Thyroid gland (tissue), 4 donors: Measurements from ENCODE around the gene HTD2. TPM values are rescaled to one million over a fixed set of nuclear protein-coding genes. Genes with fewer than 3 reads are reported as not detected.
A peak's percentile ranks its signal among the peaks of the same experiment; 100 is the strongest.

Experiments
- DNase-seq, 2 donors: peaks; one replicate each; pipeline ENCODE4 v3.0.0-alpha.2; 2019
- H3K27ac ChIP-seq, 3 donors: fragments of 200-600 bp; sonication (generic); 1 replicate in 2 of 3; 2 replicates in 1 of 3; pipeline ENCODE4 v1.5.1; 2016 to 2019; ENCODE audit warnings: mild to moderate bottlenecking in 1 of 3, moderate library complexity in 1 of 3
- H3K27me3 ChIP-seq: fragments of 200-600 bp; sonication (generic); one replicate; pipeline ENCODE4 v1.5.1; 2019
- H3K36me3 ChIP-seq, 2 donors: fragments of 200-600 bp; sonication (generic); one replicate each; pipeline ENCODE4 v1.5.1; 2016 to 2019
- H3K4me1 ChIP-seq, 2 donors: fragments of 200-600 bp; sonication (generic); one replicate each; pipeline ENCODE4 v1.5.1; 2017 to 2019
- H3K4me3 ChIP-seq, 3 donors: fragments of 200-600 bp; sonication (generic); replicated peaks in 1 of 3; 1 replicate in 2 of 3; 2 replicates in 1 of 3; pipeline ENCODE4 v1.5.1; 2016; ENCODE audit warnings: mild to moderate bottlenecking in 1 of 3
- H3K9me3 ChIP-seq: fragments of 200-600 bp; sonication (generic); one replicate; pipeline ENCODE4 v1.5.1; 2017
- POLR2A ChIP-seq, 2 donors: fragments of 450-650 bp; IDR thresholded peaks; one replicate each; pipeline ENCODE4 v1.6.1; 2017; ENCODE audit warnings: antibody characterized with exemption in 2 of 2, mild to moderate bottlenecking in 2 of 2, moderate library complexity in 1 of 2
- WGBS, 2 donors: methylation state at CpG; one replicate each; pipeline ENCODE4 v1.1.5; 2017; 5-methylcytosine and 5-hydroxymethylcytosine counted together
- intact Hi-C: fragments of 100-400 bp; cut with DNase I; formaldehyde crosslinking; loops from one replicate; pipeline ENCODE4 v1.15.1; 2023
- total RNA-seq, 4 donors: library from RNA; depleted of rRNA; stranded (reverse); fragments of >200 nt; gene quantifications; one replicate each; pipeline ENCODE4 v1.2.3, GENCODE V29; 2016
- TF ChIP-seq, protein P1 (sequence below), 6 experiments: fragments of 200-600 bp in 3 of 6; fragments of 450-650 bp in 3 of 6; sonication (generic) in 3 of 6; IDR thresholded peaks; one replicate each; pipeline ENCODE4 v1.5.1; 2016 to 2019; ENCODE audit warnings: antibody characterized with exemption in 6 of 6, mild to moderate bottlenecking in 2 of 6, inconsistent platforms in 1 of 6, moderate library complexity in 1 of 6

HTD2 gene
- total RNA-seq, 4 donors from 2014 or later, result 8.4 to 19.8 (median 18.6) TPM

DNA sequence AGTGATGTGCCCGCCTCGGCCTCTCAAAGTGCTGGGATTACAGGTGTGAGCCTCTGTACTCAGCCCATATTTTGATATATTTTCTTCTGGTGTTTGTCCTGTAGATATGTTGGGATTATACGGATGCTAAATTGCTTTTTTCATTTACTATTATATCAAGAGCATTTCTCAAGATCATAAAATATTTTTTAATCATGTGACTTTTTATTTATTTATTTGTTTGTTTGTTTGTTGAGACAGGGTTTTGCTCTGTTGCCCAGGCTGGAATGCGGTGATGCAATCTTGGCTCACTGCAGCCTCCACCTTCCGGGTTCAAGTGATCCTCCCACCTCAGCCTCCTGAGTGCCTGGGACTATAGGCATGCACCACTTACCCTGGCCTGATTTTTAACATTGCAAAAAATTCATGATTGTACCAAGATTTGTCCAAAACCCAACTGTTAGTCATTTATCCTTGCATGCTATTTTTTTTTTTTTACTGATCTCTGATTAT, 23.6 kb downstream of the HTD2 start:
- intact Hi-C loops, result no loop called here
- Histone ChIP-seq H3K36me3 (no peaks in the 10 kb centered on the region), H3K4me1 (peaks cover 48 to 56% of the 10 kb centered on the region in 2 donors), H3K27ac (peak overlapping the region; percentile 77 to 96 (median 91)), H3K4me3 (no peak overlapping the region), H3K9me3 (no peaks in the 10 kb centered on the region), H3K27me3 (no peaks in the 10 kb centered on the region)
- WGBS, 2 donors, result 90 to 94% methylated on average over 5 of the region's 5 CpGs
- no peak for TF ChIP-seq POLR2A (IDR thresholded peaks at IDR 0.05)
- TF ChIP-seq, protein P1, sequence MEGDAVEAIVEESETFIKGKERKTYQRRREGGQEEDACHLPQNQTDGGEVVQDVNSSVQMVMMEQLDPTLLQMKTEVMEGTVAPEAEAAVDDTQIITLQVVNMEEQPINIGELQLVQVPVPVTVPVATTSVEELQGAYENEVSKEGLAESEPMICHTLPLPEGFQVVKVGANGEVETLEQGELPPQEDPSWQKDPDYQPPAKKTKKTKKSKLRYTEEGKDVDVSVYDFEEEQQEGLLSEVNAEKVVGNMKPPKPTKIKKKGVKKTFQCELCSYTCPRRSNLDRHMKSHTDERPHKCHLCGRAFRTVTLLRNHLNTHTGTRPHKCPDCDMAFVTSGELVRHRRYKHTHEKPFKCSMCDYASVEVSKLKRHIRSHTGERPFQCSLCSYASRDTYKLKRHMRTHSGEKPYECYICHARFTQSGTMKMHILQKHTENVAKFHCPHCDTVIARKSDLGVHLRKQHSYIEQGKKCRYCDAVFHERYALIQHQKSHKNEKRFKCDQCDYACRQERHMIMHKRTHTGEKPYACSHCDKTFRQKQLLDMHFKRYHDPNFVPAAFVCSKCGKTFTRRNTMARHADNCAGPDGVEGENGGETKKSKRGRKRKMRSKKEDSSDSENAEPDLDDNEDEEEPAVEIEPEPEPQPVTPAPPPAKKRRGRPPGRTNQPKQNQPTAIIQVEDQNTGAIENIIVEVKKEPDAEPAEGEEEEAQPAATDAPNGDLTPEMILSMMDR (IDR thresholded peaks at IDR 0.05), result no peak
- DNase-seq, result no peak

DNA sequence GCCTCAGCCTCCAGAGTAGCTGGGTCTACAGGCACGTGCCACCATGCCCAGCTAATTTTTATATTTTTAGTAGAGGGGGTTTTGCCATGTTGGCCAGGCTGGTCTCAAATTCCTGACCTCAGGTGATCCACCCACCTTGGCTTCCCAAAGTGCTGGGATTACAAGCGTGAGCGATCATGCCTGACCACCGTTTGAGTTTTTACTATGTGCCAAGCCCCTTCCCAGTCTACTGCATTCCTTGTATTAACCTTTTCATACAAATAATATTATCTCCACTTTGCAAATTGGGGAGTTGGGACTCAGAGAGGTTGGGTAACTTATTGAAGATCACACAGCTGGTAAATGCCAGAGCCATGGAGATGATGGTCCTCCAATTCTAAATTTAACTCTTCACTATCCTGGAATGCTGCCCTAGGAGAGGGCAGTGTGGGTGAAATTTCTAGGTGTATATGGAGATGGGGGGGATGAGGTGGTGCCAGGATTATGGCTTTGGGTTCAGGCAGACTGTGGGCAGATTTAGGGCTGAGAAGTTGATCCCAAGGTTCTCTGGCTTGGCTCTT, 25.4 kb downstream of the HTD2 start:
- H3K27ac ChIP-seq, result peak overlapping the region; percentile 77 to 96 (median 91)
- WGBS, 2 donors, result 46 to 51% methylated on average over 4 of the region's 4 CpGs
- no peaks in the 10 kb centered on the region for H3K36me3 ChIP-seq
- H3K4me1 ChIP-seq, result peaks cover 48 to 54% of the 10 kb centered on the region in 2 donors
- peak; percentile 83 to 84 for DNase-seq
- no peaks in the 10 kb centered on the region for H3K27me3 ChIP-seq
- intact Hi-C loops, result loop anchor here (2.0 kb wide), 1 partner anchor 161 kb away; the partner anchor contains the start of gene KCTD6
- no peak for TF ChIP-seq POLR2A (IDR thresholded peaks at IDR 0.05)
- TF ChIP-seq, protein P1 (IDR thresholded peaks at IDR 0.05), result no peak
- H3K4me3 ChIP-seq, result peak overlapping the region in 1 of 3 donors; percentile 80
- H3K9me3 ChIP-seq, result no peaks in the 10 kb centered on the region

DNA sequence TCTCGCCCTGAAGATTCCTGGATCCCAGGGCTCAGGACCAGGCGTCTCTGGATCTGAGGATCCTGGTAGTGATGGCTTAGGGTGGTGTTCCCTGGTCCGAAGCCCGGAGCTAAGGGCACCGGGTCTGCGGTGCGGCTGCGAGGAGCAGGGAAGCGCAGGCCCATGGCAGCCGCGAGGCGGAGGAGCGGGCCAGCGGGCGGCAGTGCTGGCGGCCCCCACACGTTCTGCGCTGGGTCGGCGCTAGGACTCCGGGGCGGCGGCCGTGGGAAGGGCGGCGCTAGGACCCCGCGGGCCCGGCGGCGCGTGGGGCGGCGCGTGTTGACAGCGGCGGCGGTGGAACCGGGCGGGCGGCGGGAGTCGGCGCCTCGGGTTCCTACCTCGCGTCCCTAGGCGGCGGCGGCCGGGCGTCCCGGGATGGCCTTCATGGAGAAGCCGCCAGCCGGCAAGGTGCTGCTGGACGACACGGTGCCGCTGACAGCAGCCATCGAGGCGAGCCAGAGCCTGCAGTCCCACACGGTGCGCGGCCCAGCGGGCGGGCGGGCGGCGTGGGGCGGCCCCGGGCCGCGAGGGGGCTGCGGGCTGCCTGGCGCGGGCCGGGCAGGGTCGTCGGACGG, 26.4 kb downstream of the HTD2 start, which contains the start of gene PXK:
Gene PXK, plus strand, starts transcription at position 318 of the 614 bp plus-strand sequence. Its CDS starts 97 bp downstream, at position 415.
- peak within 1 kb of the TSS; percentile 77 to 96 (median 91) for H3K27ac ChIP-seq
- peak; percentile 85 for DNase-seq
- H3K36me3 ChIP-seq, result no peaks in the 10 kb centered on the region
- WGBS, 2 donors, result 0 to 20% methylated on average over 1 to 7 of the region's 79 CpGs
- TF ChIP-seq, protein P1 (IDR thresholded peaks at IDR 0.05), result peak in 2 of 6 experiments; percentile 16 to 39
- peak; percentile 62 to 87 for TF ChIP-seq POLR2A (IDR thresholded peaks at IDR 0.05)
- no peaks in the 10 kb centered on the region for H3K9me3 ChIP-seq
- intact Hi-C loops, result loop anchor here (2.0 kb wide), 1 partner anchor 160 kb away; the partner anchor contains the start of gene KCTD6
- no peaks in the 10 kb centered on the region for H3K27me3 ChIP-seq
- H3K4me3 ChIP-seq, result peak within 1 kb of the TSS; percentile 10 to 80 (median 61)
- peaks cover 41 to 56% of the 10 kb centered on the region in 2 donors for H3K4me1 ChIP-seq

DNA sequence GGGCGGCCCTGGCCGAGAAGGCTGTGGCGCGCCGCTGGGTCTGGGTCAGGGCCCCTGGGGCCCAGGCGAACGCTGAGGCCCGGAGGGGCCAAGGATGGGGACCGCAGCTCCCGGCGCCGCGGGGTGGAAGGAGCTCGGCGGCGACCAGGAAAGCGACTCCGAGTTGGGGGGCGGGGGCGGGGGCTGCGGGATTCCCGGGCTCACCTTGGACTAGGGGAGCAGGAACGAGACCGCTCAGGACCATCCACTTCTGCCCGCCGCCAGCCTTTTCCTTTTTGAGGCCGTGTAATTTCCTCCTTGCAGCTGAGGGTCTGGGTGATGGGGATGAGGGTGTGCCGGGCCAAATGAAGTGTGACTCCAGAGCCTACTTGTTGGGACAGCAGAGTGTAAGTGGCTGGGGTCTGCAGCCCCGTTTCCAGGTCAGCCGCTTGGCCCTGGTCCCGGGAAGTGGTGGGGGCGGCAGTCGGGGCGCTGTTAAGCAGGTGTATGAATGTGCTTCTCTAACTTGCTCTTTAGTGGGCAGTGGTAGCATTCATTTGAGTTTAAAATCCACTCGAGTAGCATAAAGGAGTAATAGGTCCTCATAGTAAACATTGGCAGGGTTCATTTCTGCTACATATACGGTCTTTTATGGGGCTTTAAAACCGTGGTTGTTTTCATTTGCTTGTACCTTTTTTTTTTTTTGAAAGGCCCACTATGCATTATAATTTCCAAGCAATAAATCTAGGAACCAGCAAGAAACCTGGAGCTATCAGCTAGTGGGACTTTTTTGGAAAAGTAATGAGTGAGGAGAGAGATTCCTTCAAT, 27.1 kb downstream of the HTD2 start:
- peak overlapping the region; percentile 77 to 96 (median 91) for H3K27ac ChIP-seq
- no peaks in the 10 kb centered on the region for H3K36me3 ChIP-seq
- no peaks in the 10 kb centered on the region for H3K27me3 ChIP-seq
- TF ChIP-seq POLR2A (IDR thresholded peaks at IDR 0.05), result peak in 1 of 2 donors; percentile 10
- TF ChIP-seq, protein P1 (IDR thresholded peaks at IDR 0.05), result peak in 2 of 6 experiments; percentile 28 to 30
- DNase-seq, result peak; percentile 65 to 73
- peak overlapping the region; percentile 10 to 80 (median 61) for H3K4me3 ChIP-seq
- no peaks in the 10 kb centered on the region for H3K9me3 ChIP-seq
- peaks cover 42 to 59% of the 10 kb centered on the region in 2 donors for H3K4me1 ChIP-seq
- intact Hi-C loops, result loop anchor here (2.0 kb wide), 1 partner anchor 159 kb away; the partner anchor contains the start of gene KCTD6
- 0% methylated on average over 12 to 18 of the region's 37 CpGs for WGBS, 2 donors
